HepG2 (cell line): Measurements from ENCODE around the gene PLOD2. TPM values are rescaled to one million over a fixed set of nuclear protein-coding genes. Genes with fewer than 3 reads are reported as not detected.
A peak's percentile ranks its signal among the peaks of the same experiment; 100 is the strongest.

Experiments used
- ATAC-seq: fragments of 200-7000 bp; cut with Tn5 transposase; 3 replicates; pipeline ENCODE4 v1.9.1; 2020; ENCODE audit warnings: mild to moderate bottlenecking, moderate library complexity
- BruUV-seq: library from RNA; stranded (reverse); fragments of 400-500 nt; replicated peaks from 2 replicates; lab custom pipeline; 2021; lab: Mats Ljungman, UMichigan
- CTCF ChIA-PET: fragments of 300-600 bp; formaldehyde crosslinking; extraction: SDS; loops from one replicate; lab custom pipeline; 2021; ENCODE audit warnings: low total read pairs, inconsistent platforms, low intra/inter-chr PET ratio; lab: Yijun Ruan, JAX
- POLR2A ChIA-PET: fragments of 350-600 bp; sonication (Branson Sonifier 250); formaldehyde crosslinking; loops from one replicate; lab custom pipeline; 2020; ENCODE audit warnings: antibody characterized with exemption, inconsistent platforms; lab: Yijun Ruan, JAX
- DNase-seq: peaks from one replicate; pipeline ENCODE4 v3.0.0-alpha.2; 2015; ENCODE audit warnings: low spot score
- FAIRE-seq: peaks from 3 replicates; lab custom pipeline; 2011; peaks lifted over from hg19 to GRCh38; lab: Jason Lieb, UNC
- H2AFZ ChIP-seq: one replicate; pipeline ENCODE4 v1.6.1; 2011; ENCODE audit warnings: low read length, inconsistent platforms
- H3K27ac ChIP-seq: fragments of 300-600 bp; 3 replicates; pipeline ENCODE4 v1.8.0; 2011; ENCODE audit warnings: mixed run types, mild to moderate bottlenecking, mixed read lengths, low read length, inconsistent platforms; ENCODE audit not compliant: insufficient read depth; ENCODE audit errors: extremely low read length
- H3K27me3 ChIP-seq, 2 experiments: fragments of 200-600 bp in 1 of 2; 2 replicates in 1 of 2; 3 replicates in 1 of 2; pipeline versions ENCODE4 v1.6.0 to v1.8.0; 2011; ENCODE audit warnings: low read length in 2 of 2, mild to moderate bottlenecking in 2 of 2, moderate library complexity in 2 of 2, inconsistent platforms in 1 of 2; ENCODE audit not compliant: insufficient read depth in 2 of 2, control insufficient read depth in 1 of 2
- H3K36me3 ChIP-seq, 2 experiments: fragments of 200-600 bp in 1 of 2; replicated peaks in 1 of 2; 2 replicates in 1 of 2; 3 replicates in 1 of 2; pipeline versions ENCODE4 v1.5.1 to v1.8.0; 2011; ENCODE audit warnings: low read length in 2 of 2, inconsistent platforms in 1 of 2; ENCODE audit not compliant: insufficient read depth in 2 of 2, control insufficient read depth in 1 of 2
- H3K4me1 ChIP-seq: 2 replicates; pipeline ENCODE4 v1.5.1; 2012; ENCODE audit warnings: low read length, inconsistent platforms; ENCODE audit not compliant: insufficient read depth
- H3K4me2 ChIP-seq: 2 replicates; pipeline ENCODE4 v1.6.0; 2011; ENCODE audit warnings: low read depth, low read length, inconsistent platforms
- H3K4me3 ChIP-seq, 3 experiments: fragments of 200-600 bp in 1 of 3; sonication (generic), shearing (Covaris generic) in 1 of 3; replicated peaks in 1 of 3; 2 replicates each; pipeline ENCODE4 v1.5.1; 2011 to 2016; ENCODE audit warnings: low read length in 3 of 3, inconsistent platforms in 2 of 3, low read depth in 2 of 3, mild to moderate bottlenecking in 2 of 3, control low read depth in 1 of 3, mixed read lengths in 1 of 3; ENCODE audit not compliant: insufficient read depth in 1 of 3
- H3K79me2 ChIP-seq: one replicate; pipeline ENCODE4 v1.6.1; 2011; ENCODE audit warnings: low read length, inconsistent platforms; ENCODE audit not compliant: insufficient read depth
- H3K9ac ChIP-seq: 2 replicates; pipeline ENCODE4 v1.6.0; 2011; ENCODE audit warnings: mild to moderate bottlenecking, low read depth, low read length, inconsistent platforms; ENCODE audit not compliant: insufficient read depth
- H3K9me3 ChIP-seq: 2 replicates; pipeline ENCODE4 v1.5.1; 2012; ENCODE audit warnings: mild to moderate bottlenecking, low read length
- H4K20me1 ChIP-seq: 2 replicates; pipeline ENCODE4 v1.6.0; 2011; ENCODE audit warnings: inconsistent platforms, mild to moderate bottlenecking, low read length, moderate library complexity; ENCODE audit not compliant: insufficient read depth
- CEBPG ChIP-seq: IDR thresholded peaks from 2 replicates; pipeline ENCODE4 v1.6.1; 2016
- HMGA1 ChIP-seq: sonication (generic); formaldehyde crosslinking; conservative IDR thresholded peaks from 2 replicates; pipeline ENCODE4 v1.4.0; 2020; ENCODE audit warnings: missing genetic modification reagents
- KLF15 ChIP-seq: sonication (generic); formaldehyde crosslinking; IDR thresholded peaks from 2 replicates; pipeline ENCODE4 v1.8.1; 2023; ENCODE audit warnings: borderline replicate concordance, mild to moderate bottlenecking, inconsistent platforms, missing genetic modification reagents, mixed read lengths
- MAFF ChIP-seq: IDR thresholded peaks from 2 replicates; pipeline ENCODE4 v1.6.1; 2011; ENCODE audit warnings: low read depth, low read length, improper control_type of control experiment
- MAFK ChIP-seq, 2 experiments: IDR thresholded peaks in 1 of 2; conservative IDR thresholded peaks in 1 of 2; 2 replicates each; pipeline ENCODE4 v1.6.1; 2011; ENCODE audit warnings: improper control_type of control experiment in 2 of 2, low read length in 2 of 2
- NFATC3 ChIP-seq: sonication (generic); formaldehyde crosslinking; IDR thresholded peaks from 2 replicates; pipeline ENCODE4 v1.5.1; 2020; ENCODE audit warnings: mild to moderate bottlenecking, missing genetic modification reagents
- PHF20 ChIP-seq: sonication (generic); formaldehyde crosslinking; IDR thresholded peaks from 2 replicates; pipeline ENCODE4 v1.5.0; 2020; ENCODE audit warnings: mild to moderate bottlenecking, missing genetic modification reagents
- POLR2A ChIP-seq, 2 experiments: IDR thresholded peaks; 2 replicates each; pipeline ENCODE4 v1.6.1; 2011; ENCODE audit warnings: low read depth in 2 of 2, low read length in 2 of 2, mild to moderate bottlenecking in 1 of 2, moderate library complexity in 1 of 2; ENCODE audit not compliant: insufficient read depth in 1 of 2
- SMAD1 ChIP-seq: sonication (generic); formaldehyde crosslinking; IDR thresholded peaks from 2 replicates; pipeline ENCODE4 v1.4.0; 2020; ENCODE audit warnings: missing genetic modification reagents, low read depth, mild to moderate bottlenecking, borderline replicate concordance
- ZNF431 ChIP-seq: sonication (generic); formaldehyde crosslinking; IDR thresholded peaks from 2 replicates; pipeline ENCODE4 v1.9.0; 2022; ENCODE audit warnings: missing genetic modification reagents, low read depth, mild to moderate bottlenecking, borderline replicate concordance
- ZNF564 ChIP-seq: sonication (generic); formaldehyde crosslinking; IDR thresholded peaks from 2 replicates; pipeline ENCODE4 v1.8.1; 2023; ENCODE audit warnings: mild to moderate bottlenecking, missing genetic modification reagents
- WGBS: methylation state at CpG from one replicate; pipeline ENCODE4 v1.1.6; 2017; ENCODE audit warnings: low lambda C conversion rate; 5-methylcytosine and 5-hydroxymethylcytosine counted together
- in situ Hi-C: cut with HindIII; loops from 2 replicates; pipeline ENCODE4 v1.10.0; 2017; ENCODE audit warnings: low pct_unique_long_range_greater_than_20kb; ENCODE audit not compliant: extremely low pct_ligation_motif_present
- intact Hi-C: fragments of 100-400 bp; cut with micrococcal nuclease; formaldehyde crosslinking; loops from one replicate; pipeline ENCODE4 v1.10.0; 2022; ENCODE audit not compliant: unreplicated experiment
- polyA plus RNA-seq, 8 experiments: library from polyadenylated mRNA; depleted of rRNA in 3 of 8; stranded (reverse) in 7 of 8; unstranded in 1 of 8; fragments of >200 nt; fragmentation: Illumina TruSeq in 4 of 8; extraction: Trizol in 4 of 8; gene quantifications; 2 replicates each; pipeline versions ENCODE4 v1.2.1 to v1.2.3, GENCODE V29; 2011 to 2016; ENCODE audit warnings: low read depth in 4 of 8, missing spikeins in 1 of 8, mixed read lengths in 1 of 8; ENCODE audit not compliant: insufficient read depth in 1 of 8
- total RNA-seq, 5 experiments: library from RNA; depleted of rRNA; stranded (reverse); fragments of >200 nt; fragmentation: Illumina TruSeq; extraction: Trizol; gene quantifications; 2 replicates each; pipeline ENCODE4 v1.2.3, GENCODE V29; 2016; ENCODE audit warnings: low read depth in 1 of 5
- TF ChIP-seq, protein P1 (sequence below): IDR thresholded peaks from 2 replicates; pipeline ENCODE4 v1.6.1; 2012; ENCODE audit warnings: inconsistent platforms
- TF ChIP-seq, protein P2 (sequence below): sonication (generic); formaldehyde crosslinking; IDR thresholded peaks from 2 replicates; pipeline ENCODE4 v1.4.0; 2020; ENCODE audit warnings: missing genetic modification reagents, borderline replicate concordance

The PLOD2 gene
- total and polyA plus RNA-seq, 2 of the 13 experiments (the other 11 are each of a cell fraction or from before 2014, with no cell fraction given) = 107 to 161 TPM

DNA sequence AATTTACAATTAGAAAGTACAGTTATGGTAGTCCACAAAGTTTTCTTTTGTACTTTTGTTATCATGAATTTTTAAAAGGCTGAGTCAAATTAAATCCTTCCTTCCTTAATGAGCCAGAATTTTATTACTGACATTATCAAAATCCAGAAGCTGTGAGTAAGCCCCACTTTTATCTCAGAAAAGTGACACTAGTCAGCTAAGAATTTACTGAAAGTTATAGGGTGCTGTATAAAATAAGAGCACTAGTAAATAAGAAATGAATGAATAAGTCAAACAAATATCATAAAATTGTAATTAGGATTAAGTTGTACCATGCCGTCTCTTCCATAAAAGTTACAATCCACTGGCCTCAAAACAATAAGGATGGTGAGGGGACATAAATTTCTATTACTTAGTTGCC, 15.3 kb downstream of the PLOD2 start:
- ATAC-seq (no peak), DNase-seq (no peak), FAIRE-seq (no peak)
- H3K4me2 ChIP-seq = no peak overlapping the region
- H3K27me3 ChIP-seq = no peaks in the 10 kb centered on the region
- H3K9me3 ChIP-seq = no peaks in the 10 kb centered on the region
- WGBS = 97% methylated on average over 1 of the region's 1 CpG
- H3K4me1 ChIP-seq = peaks cover 47% of the 10 kb centered on the region
- peaks cover 99% of the 10 kb centered on the region for H3K79me2 ChIP-seq
- peaks cover 98% of the 10 kb centered on the region for H4K20me1 ChIP-seq
- no peak overlapping the region for H3K27ac ChIP-seq
- H3K4me3 ChIP-seq = no peak overlapping the region
- CTCF ChIA-PET = no interaction called here
- in situ Hi-C loops (no loop called here), intact Hi-C loops (loop anchor here (5.0 kb wide), 1 partner anchor 68 kb away; no protein-coding TSS in a partner anchor)
- TF ChIP-seq SMAD1 (CRISPR knock-in tag) = no peak
- TF ChIP-seq ZNF431 (CRISPR knock-in tag) = no peak
- TF ChIP-seq, protein P1, sequence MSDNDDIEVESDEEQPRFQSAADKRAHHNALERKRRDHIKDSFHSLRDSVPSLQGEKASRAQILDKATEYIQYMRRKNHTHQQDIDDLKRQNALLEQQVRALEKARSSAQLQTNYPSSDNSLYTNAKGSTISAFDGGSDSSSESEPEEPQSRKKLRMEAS = no peak
- TF ChIP-seq NFATC3 (CRISPR knock-in tag) = no peak
- TF ChIP-seq HMGA1 (CRISPR knock-in tag) = no peak
- TF ChIP-seq PHF20 (CRISPR knock-in tag) = no peak
- no peak for TF ChIP-seq KLF15 (CRISPR knock-in tag)
- no peak for TF ChIP-seq POLR2A (IDR thresholded peaks at IDR 0.05; ENCODE audit: insufficient read depth in 1 of 2, low read depth in 2 of 2, low read length in 2 of 2)
- TF ChIP-seq ZNF564 (CRISPR knock-in tag) = no peak
- no peak overlapping the region for H2AFZ ChIP-seq
- H3K9ac ChIP-seq = no peak overlapping the region
- H3K36me3 ChIP-seq = peaks cover 5 to 23% of the 10 kb centered on the region in 2 experiments
- BruUV-seq = no TSS peak
- POLR2A ChIA-PET = interaction anchor here (1.0 kb wide), 1 partner anchor 20 kb away, joined by 3 read pairs; no protein-coding TSS in a partner anchor

DNA sequence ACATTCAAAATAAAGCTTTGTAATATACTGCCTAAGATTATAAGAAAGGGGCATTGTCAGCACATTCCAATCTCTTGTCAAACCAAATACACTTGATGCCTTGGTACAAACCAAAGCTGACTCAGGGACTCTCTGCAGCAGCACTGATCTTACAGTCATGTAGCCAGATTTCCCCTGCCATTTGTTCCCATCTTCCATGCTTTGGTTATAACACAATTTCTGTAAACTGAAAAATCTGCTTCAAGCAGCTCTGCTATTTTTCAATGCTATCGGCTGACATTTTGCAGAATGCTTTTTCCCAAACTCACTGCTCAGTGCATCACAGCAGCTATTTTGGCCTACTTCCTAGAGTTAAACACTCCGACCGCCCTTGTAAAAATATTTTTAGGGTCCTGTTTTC, 18.2 kb downstream of the PLOD2 start:
- WGBS = 93% methylated on average over 3 of the region's 3 CpGs
- FAIRE-seq (no peak), ATAC-seq (peak; percentile 48; the same call in 2 of the 3 replicates), DNase-seq (no peak)
- Histone ChIP-seq H3K27me3 (no peaks in the 10 kb centered on the region), H3K9me3 (no peaks in the 10 kb centered on the region), H3K4me2 (no peak overlapping the region), H2AFZ (no peak overlapping the region), H3K4me3 (no peak overlapping the region), H3K4me1 (peaks cover 24% of the 10 kb centered on the region), H3K9ac (no peak overlapping the region), H4K20me1 (peaks cover 99% of the 10 kb centered on the region), H3K36me3 (peaks cover 5 to 43% of the 10 kb centered on the region in 2 experiments), H3K27ac (no peak overlapping the region), H3K79me2 (peaks cover 100% of the 10 kb centered on the region)
- intact Hi-C loops (loop anchor here (1.0 kb wide), 1 partner anchor 8 kb away; no protein-coding TSS in a partner anchor), in situ Hi-C loops (no loop called here)
- no TSS peak for BruUV-seq
- ChIA-PET CTCF (no interaction called here), POLR2A (interaction anchor here (0.9 kb wide), 1 partner anchor 18 kb away, joined by 4 read pairs; the partner anchor contains the start of gene PLOD2)
- TF ChIP-seq MAFF (peak; percentile 88), CEBPG (CRISPR knock-in tag) (no peak), MAFK (conservative IDR thresholded peaks at IDR 0.05 in 1 of 2, IDR thresholded peaks at IDR 0.05 in 1 of 2; ENCODE audit: low read length in 2 of 2) (peak; percentile 85 to 87)
- TF ChIP-seq, protein P2, sequence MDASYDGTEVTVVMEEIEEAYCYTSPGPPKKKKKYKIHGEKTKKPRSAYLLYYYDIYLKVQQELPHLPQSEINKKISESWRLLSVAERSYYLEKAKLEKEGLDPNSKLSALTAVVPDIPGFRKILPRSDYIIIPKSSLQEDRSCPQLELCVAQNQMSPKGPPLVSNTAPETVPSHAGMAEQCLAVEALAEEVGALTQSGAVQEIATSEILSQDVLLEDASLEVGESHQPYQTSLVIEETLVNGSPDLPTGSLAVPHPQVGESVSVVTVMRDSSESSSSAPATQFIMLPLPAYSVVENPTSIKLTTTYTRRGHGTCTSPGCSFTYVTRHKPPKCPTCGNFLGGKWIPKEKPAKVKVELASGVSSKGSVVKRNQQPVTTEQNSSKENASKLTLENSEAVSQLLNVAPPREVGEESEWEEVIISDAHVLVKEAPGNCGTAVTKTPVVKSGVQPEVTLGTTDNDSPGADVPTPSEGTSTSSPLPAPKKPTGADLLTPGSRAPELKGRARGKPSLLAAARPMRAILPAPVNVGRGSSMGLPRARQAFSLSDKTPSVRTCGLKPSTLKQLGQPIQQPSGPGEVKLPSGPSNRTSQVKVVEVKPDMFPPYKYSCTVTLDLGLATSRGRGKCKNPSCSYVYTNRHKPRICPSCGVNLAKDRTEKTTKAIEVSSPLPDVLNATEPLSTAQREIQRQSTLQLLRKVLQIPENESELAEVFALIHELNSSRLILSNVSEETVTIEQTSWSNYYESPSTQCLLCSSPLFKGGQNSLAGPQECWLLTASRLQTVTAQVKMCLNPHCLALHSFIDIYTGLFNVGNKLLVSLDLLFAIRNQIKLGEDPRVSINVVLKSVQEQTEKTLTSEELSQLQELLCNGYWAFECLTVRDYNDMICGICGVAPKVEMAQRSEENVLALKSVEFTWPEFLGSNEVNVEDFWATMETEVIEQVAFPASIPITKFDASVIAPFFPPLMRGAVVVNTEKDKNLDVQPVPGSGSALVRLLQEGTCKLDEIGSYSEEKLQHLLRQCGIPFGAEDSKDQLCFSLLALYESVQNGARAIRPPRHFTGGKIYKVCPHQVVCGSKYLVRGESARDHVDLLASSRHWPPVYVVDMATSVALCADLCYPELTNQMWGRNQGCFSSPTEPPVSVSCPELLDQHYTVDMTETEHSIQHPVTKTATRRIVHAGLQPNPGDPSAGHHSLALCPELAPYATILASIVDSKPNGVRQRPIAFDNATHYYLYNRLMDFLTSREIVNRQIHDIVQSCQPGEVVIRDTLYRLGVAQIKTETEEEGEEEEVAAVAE (CRISPR knock-in tag) = no peak
